ENCODE results near the gene SPOUT1.
"Not testable (repeated sequence)": the region's sequence is repeated elsewhere in the genome, so short reads cannot be mapped to it uniquely, and the experiment has no call there.

SPOUT1 gene, protein sequence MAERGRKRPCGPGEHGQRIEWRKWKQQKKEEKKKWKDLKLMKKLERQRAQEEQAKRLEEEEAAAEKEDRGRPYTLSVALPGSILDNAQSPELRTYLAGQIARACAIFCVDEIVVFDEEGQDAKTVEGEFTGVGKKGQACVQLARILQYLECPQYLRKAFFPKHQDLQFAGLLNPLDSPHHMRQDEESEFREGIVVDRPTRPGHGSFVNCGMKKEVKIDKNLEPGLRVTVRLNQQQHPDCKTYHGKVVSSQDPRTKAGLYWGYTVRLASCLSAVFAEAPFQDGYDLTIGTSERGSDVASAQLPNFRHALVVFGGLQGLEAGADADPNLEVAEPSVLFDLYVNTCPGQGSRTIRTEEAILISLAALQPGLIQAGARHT

GRCh38 chr9:128829477-128830251 lies at the start of gene SPOUT1:
Gene SPOUT1 (minus strand): TSS chr9:128829794. CDS start chr9:128829780, 14 bp downstream.
- Histone ChIP-seq H3K27me3 (ENCODE audit: control insufficient read depth, insufficient read depth, low read length) (no peaks in the 10 kb centered on the region), H3K9me3 (ENCODE audit: control insufficient read depth, low read depth, low read length) (no peaks in the 10 kb centered on the region), H3K4me3 (ENCODE audit: low read length) (peak within 1 kb of the TSS; percentile 87), H3K27ac (ENCODE audit: low read length) (no peak within 1 kb of the TSS), H3K9ac (ENCODE audit: low read length) (peak within 1 kb of the TSS; percentile 80), H3K36me3 (ENCODE audit: control insufficient read depth, low read depth, low read length) (peaks cover 28% of the 10 kb centered on the region), H3K4me1 (ENCODE audit: control insufficient read depth, low read depth, low read length) (no peaks in the 10 kb centered on the region)

GRCh38 chr9:128877852-128878251 lies 48.3 kb upstream of the SPOUT1 start:
- no peaks in the 10 kb centered on the region for H3K9me3 ChIP-seq (ENCODE audit: control insufficient read depth, low read depth, low read length)
- H3K27me3 ChIP-seq (ENCODE audit: control insufficient read depth, insufficient read depth, low read length) = no peaks in the 10 kb centered on the region

GRCh38 chr9:128870941-128871265 lies 41.3 kb upstream of the SPOUT1 start:
- not testable (repeated sequence) for H3K27ac ChIP-seq (ENCODE audit: low read length); H3K27me3 ChIP-seq (ENCODE audit: control insufficient read depth, insufficient read depth, low read length); H3K4me1 ChIP-seq (ENCODE audit: control insufficient read depth, low read depth, low read length); H3K4me3 ChIP-seq (ENCODE audit: low read length); H3K9ac ChIP-seq (ENCODE audit: low read length); H3K36me3 ChIP-seq (ENCODE audit: control insufficient read depth, low read depth, low read length); H3K9me3 ChIP-seq (ENCODE audit: control insufficient read depth, low read depth, low read length)

More at GRCh38 chr9:128877852-128878251, 48.3 kb upstream of the SPOUT1 start:
- Histone ChIP-seq H3K4me3 (ENCODE audit: low read length) (no peak overlapping the region), H3K36me3 (ENCODE audit: control insufficient read depth, low read depth, low read length) (no peaks in the 10 kb centered on the region), H3K27ac (ENCODE audit: low read length) (no peak overlapping the region), H3K4me1 (ENCODE audit: control insufficient read depth, low read depth, low read length) (no peaks in the 10 kb centered on the region), H3K9ac (ENCODE audit: low read length) (no peak overlapping the region)

- no peak overlapping the region for H3K27ac ChIP-seq (ENCODE audit: low read length)
- no peak overlapping the region for H3K4me3 ChIP-seq (ENCODE audit: low read length)
- no peaks in the 10 kb centered on the region for H3K9me3 ChIP-seq (ENCODE audit: control insufficient read depth, low read depth, low read length)
- peaks cover 6% of the 10 kb centered on the region for H3K36me3 ChIP-seq (ENCODE audit: control insufficient read depth, low read depth, low read length)
- no peaks in the 10 kb centered on the region for H3K4me1 ChIP-seq (ENCODE audit: control insufficient read depth, low read depth, low read length)
- no peaks in the 10 kb centered on the region for H3K27me3 ChIP-seq (ENCODE audit: control insufficient read depth, insufficient read depth, low read length)
- no peak overlapping the region for H3K9ac ChIP-seq (ENCODE audit: low read length)
Observed at GRCh38 chr9:128870128-128870940, 40.7 kb upstream of the SPOUT1 start.

DNA sequence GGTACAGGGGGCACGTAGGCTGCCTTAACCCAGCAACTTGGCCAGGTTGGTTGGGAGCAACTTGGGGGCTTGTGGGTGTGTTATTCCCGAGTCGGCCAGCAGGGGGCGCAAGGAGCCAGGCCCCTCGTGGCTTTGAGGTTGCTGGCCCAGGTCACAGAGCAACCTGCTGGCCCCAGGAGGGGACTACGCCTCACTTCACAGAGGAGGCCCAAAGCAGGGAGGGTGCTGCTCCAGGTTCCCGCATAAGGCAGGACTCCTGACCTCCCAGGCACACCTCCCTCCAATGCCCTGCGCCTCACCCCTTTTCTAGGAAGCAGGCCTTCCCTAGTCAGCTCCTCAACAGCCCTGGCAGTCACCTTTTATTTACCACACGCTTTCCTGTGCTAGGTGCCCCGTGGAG lies 34.1 kb upstream of the SPOUT1 start:
- no peaks in the 10 kb centered on the region for H3K27me3 ChIP-seq (ENCODE audit: control insufficient read depth, insufficient read depth, low read length)
- H3K4me3 ChIP-seq (ENCODE audit: low read length) = no peak overlapping the region
- H3K4me1 ChIP-seq (ENCODE audit: control insufficient read depth, low read depth, low read length) = no peaks in the 10 kb centered on the region
- H3K9me3 ChIP-seq (ENCODE audit: control insufficient read depth, low read depth, low read length) = no peaks in the 10 kb centered on the region
- H3K36me3 ChIP-seq (ENCODE audit: control insufficient read depth, low read depth, low read length) = no peaks in the 10 kb centered on the region
- no peak overlapping the region for H3K9ac ChIP-seq (ENCODE audit: low read length)
- H3K27ac ChIP-seq (ENCODE audit: low read length) = no peak overlapping the region

- Histone ChIP-seq H3K27ac (ENCODE audit: low read length) (no peak overlapping the region), H3K36me3 (ENCODE audit: control insufficient read depth, low read depth, low read length) (no peaks in the 10 kb centered on the region), H3K4me1 (ENCODE audit: control insufficient read depth, low read depth, low read length) (no peaks in the 10 kb centered on the region), H3K9ac (ENCODE audit: low read length) (no peak overlapping the region), H3K27me3 (ENCODE audit: control insufficient read depth, insufficient read depth, low read length) (no peaks in the 10 kb centered on the region), H3K9me3 (ENCODE audit: control insufficient read depth, low read depth, low read length) (no peaks in the 10 kb centered on the region), H3K4me3 (ENCODE audit: low read length) (no peak overlapping the region)
Observed at GRCh38 chr9:128862401-128862851, 32.8 kb upstream of the SPOUT1 start.

GRCh38 chr9:128861501-128861900 lies 31.9 kb upstream of the SPOUT1 start:
- H3K4me1 ChIP-seq (ENCODE audit: control insufficient read depth, low read depth, low read length) = no peaks in the 10 kb centered on the region
- no peaks in the 10 kb centered on the region for H3K36me3 ChIP-seq (ENCODE audit: control insufficient read depth, low read depth, low read length)
- no peak overlapping the region for H3K4me3 ChIP-seq (ENCODE audit: low read length)
- H3K9me3 ChIP-seq (ENCODE audit: control insufficient read depth, low read depth, low read length) = no peaks in the 10 kb centered on the region
- no peak overlapping the region for H3K27ac ChIP-seq (ENCODE audit: low read length)
- H3K27me3 ChIP-seq (ENCODE audit: control insufficient read depth, insufficient read depth, low read length) = no peaks in the 10 kb centered on the region
- H3K9ac ChIP-seq (ENCODE audit: low read length) = no peak overlapping the region

GRCh38 chr9:128860937-128861336 lies 31.3 kb upstream of the SPOUT1 start:
- H3K4me1 ChIP-seq (ENCODE audit: control insufficient read depth, low read depth, low read length) = no peaks in the 10 kb centered on the region
- H3K4me3 ChIP-seq (ENCODE audit: low read length) = no peak overlapping the region
- H3K9ac ChIP-seq (ENCODE audit: low read length) = no peak overlapping the region
- H3K27me3 ChIP-seq (ENCODE audit: control insufficient read depth, insufficient read depth, low read length) = no peaks in the 10 kb centered on the region
- H3K36me3 ChIP-seq (ENCODE audit: control insufficient read depth, low read depth, low read length) = no peaks in the 10 kb centered on the region
- no peak overlapping the region for H3K27ac ChIP-seq (ENCODE audit: low read length)
- H3K9me3 ChIP-seq (ENCODE audit: control insufficient read depth, low read depth, low read length) = no peaks in the 10 kb centered on the region

DNA sequence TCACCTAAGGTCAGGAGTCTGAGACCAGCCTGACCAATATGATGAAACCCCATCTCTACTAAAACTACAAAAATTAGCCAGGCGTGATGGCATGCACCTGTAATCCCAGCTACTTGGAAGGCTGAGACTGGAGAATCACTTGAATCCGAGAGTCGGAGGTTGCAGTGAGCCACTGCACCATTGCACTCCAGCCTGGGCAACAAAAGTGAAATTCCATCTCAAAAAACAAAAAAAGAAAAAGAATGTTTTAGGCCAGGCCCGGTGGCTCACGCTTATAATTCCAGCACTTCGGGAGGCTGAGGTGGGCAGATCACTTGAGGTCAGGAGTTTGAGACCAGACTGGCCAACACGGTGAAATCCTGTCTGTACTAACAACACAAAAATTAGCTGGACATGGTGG lies 28.9 kb upstream of the SPOUT1 start:
- H3K9me3 ChIP-seq (ENCODE audit: control insufficient read depth, low read depth, low read length); H3K27me3 ChIP-seq (ENCODE audit: control insufficient read depth, insufficient read depth, low read length); H3K4me1 ChIP-seq (ENCODE audit: control insufficient read depth, low read depth, low read length); H3K36me3 ChIP-seq (ENCODE audit: control insufficient read depth, low read depth, low read length); H3K27ac ChIP-seq (ENCODE audit: low read length); H3K4me3 ChIP-seq (ENCODE audit: low read length); H3K9ac ChIP-seq (ENCODE audit: low read length): not testable (repeated sequence)

GRCh38 chr9:128854454-128854853 lies 24.9 kb upstream of the SPOUT1 start:
- not testable (repeated sequence) for H3K4me1 ChIP-seq (ENCODE audit: control insufficient read depth, low read depth, low read length); H3K27ac ChIP-seq (ENCODE audit: low read length); H3K9ac ChIP-seq (ENCODE audit: low read length); H3K36me3 ChIP-seq (ENCODE audit: control insufficient read depth, low read depth, low read length); H3K9me3 ChIP-seq (ENCODE audit: control insufficient read depth, low read depth, low read length); H3K4me3 ChIP-seq (ENCODE audit: low read length); H3K27me3 ChIP-seq (ENCODE audit: control insufficient read depth, insufficient read depth, low read length)

DNA sequence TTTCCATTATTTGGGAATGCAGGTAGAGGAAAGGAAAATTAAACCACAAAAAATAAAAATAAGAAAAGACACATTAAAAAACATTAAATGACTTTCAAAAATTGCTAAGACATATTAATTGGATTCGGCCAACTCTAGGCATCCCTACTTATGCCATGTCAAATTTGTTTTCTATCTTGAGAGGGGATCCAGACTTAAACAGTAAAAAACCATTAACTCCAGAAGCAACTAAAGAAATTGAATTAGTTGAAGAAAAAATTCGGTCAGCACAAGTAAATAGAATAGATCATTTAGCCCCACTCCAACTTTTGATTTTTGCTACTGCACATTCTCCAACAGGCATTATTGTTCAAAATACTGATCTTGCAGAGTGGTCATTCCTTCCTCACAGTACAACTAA lies 23.1 kb upstream of the SPOUT1 start:
- H3K4me3 ChIP-seq (ENCODE audit: low read length); H3K9ac ChIP-seq (ENCODE audit: low read length); H3K36me3 ChIP-seq (ENCODE audit: control insufficient read depth, low read depth, low read length); H3K9me3 ChIP-seq (ENCODE audit: control insufficient read depth, low read depth, low read length); H3K27me3 ChIP-seq (ENCODE audit: control insufficient read depth, insufficient read depth, low read length); H3K4me1 ChIP-seq (ENCODE audit: control insufficient read depth, low read depth, low read length); H3K27ac ChIP-seq (ENCODE audit: low read length): not testable (repeated sequence)
